Astrocyte (in vitro differentiated cells and primary cell): ENCODE measurements around the gene CDC6. TPM values are rescaled to one million over a fixed set of nuclear protein-coding genes. Genes with fewer than 3 reads are reported as not detected.

ENCODE experiments used
- DNase-seq: peaks from one replicate; pipeline ENCODE4 v3.0.0-alpha.2; 2010; ENCODE audit warnings: low read depth
- FAIRE-seq: peaks from 2 replicates; lab custom pipeline; 2011; peaks lifted over from hg19 to GRCh38; lab: Jason Lieb, UNC
- H2AFZ ChIP-seq: 2 replicates; pipeline ENCODE4 v1.6.0; 2012; ENCODE audit warnings: low read depth, low read length, inconsistent platforms
- H3K27ac ChIP-seq: 2 replicates; pipeline ENCODE4 v1.5.1; 2011; ENCODE audit warnings: low read depth, low read length, inconsistent platforms
- H3K27me3 ChIP-seq: 2 replicates; pipeline ENCODE4 v1.6.0; 2011; ENCODE audit warnings: low read length, inconsistent platforms; ENCODE audit not compliant: insufficient read depth
- H3K36me3 ChIP-seq: 2 replicates; pipeline ENCODE4 v1.5.1; 2011; ENCODE audit warnings: low read length, inconsistent platforms; ENCODE audit not compliant: insufficient read depth
- H3K4me1 ChIP-seq: 2 replicates; pipeline ENCODE4 v1.5.1; 2011; ENCODE audit warnings: low read length, inconsistent platforms; ENCODE audit not compliant: insufficient read depth
- H3K4me2 ChIP-seq: 2 replicates; pipeline ENCODE4 v1.6.0; 2012; ENCODE audit warnings: low read length, inconsistent platforms
- H3K4me3 ChIP-seq: 2 replicates; pipeline ENCODE4 v1.5.1; 2011; ENCODE audit warnings: low read depth, mild to moderate bottlenecking, low read length, inconsistent platforms; ENCODE audit not compliant: insufficient read depth
- H3K79me2 ChIP-seq: 2 replicates; pipeline ENCODE4 v1.6.0; 2012; ENCODE audit warnings: mild to moderate bottlenecking, low read length, inconsistent platforms; ENCODE audit not compliant: insufficient read depth
- H3K9ac ChIP-seq: 2 replicates; pipeline ENCODE4 v1.6.0; 2012; ENCODE audit warnings: mild to moderate bottlenecking, low read length, inconsistent platforms
- H3K9me3 ChIP-seq: 2 replicates; pipeline ENCODE4 v1.5.1; 2012; ENCODE audit warnings: low read depth, mild to moderate bottlenecking, low read length, inconsistent platforms; ENCODE audit not compliant: insufficient read depth
- H4K20me1 ChIP-seq: 2 replicates; pipeline ENCODE4 v1.6.0; 2012; ENCODE audit warnings: low read length, inconsistent platforms; ENCODE audit not compliant: insufficient read depth
- H3K27ac Mint-ChIP-seq: one replicate; pipeline ENCODE4 v1.8.0; 2021; ENCODE audit warnings: mild to moderate bottlenecking, mixed read lengths; ENCODE audit not compliant: unreplicated experiment
- H3K27me3 Mint-ChIP-seq: one replicate; pipeline ENCODE4 v1.8.0; 2021; ENCODE audit warnings: low read depth, mixed read lengths; ENCODE audit not compliant: unreplicated experiment
- H3K36me3 Mint-ChIP-seq: one replicate; pipeline ENCODE4 v1.8.0; 2021; ENCODE audit warnings: low read depth, mixed read lengths; ENCODE audit not compliant: unreplicated experiment
- H3K4me1 Mint-ChIP-seq: one replicate; pipeline ENCODE4 v1.8.0; 2021; ENCODE audit warnings: low read depth, mixed read lengths; ENCODE audit not compliant: unreplicated experiment
- H3K4me3 Mint-ChIP-seq: one replicate; pipeline ENCODE4 v1.8.0; 2021; ENCODE audit warnings: mild to moderate bottlenecking, moderate library complexity, mixed read lengths; ENCODE audit not compliant: unreplicated experiment
- H3K9me3 Mint-ChIP-seq: one replicate; pipeline ENCODE4 v1.8.0; 2021; ENCODE audit warnings: mild to moderate bottlenecking, mixed read lengths; ENCODE audit not compliant: unreplicated experiment
- EZH2 ChIP-seq: IDR thresholded peaks from 2 replicates; pipeline ENCODE4 v1.6.1; 2012; ENCODE audit warnings: mild to moderate bottlenecking, low read length, inconsistent platforms; ENCODE audit not compliant: insufficient read depth
- total RNA-seq: library from RNA; stranded (reverse); gene quantifications from 2 replicates; pipeline ENCODE4 v1.2.1, GENCODE V29; 2021
- TF ChIP-seq, protein P1 (sequence below): IDR thresholded peaks from 2 replicates; pipeline ENCODE4 v1.5.1; 2011; ENCODE audit warnings: low read depth, mild to moderate bottlenecking, inconsistent platforms, low read length, moderate library complexity; ENCODE audit not compliant: insufficient read depth

CDC6 gene
- total RNA-seq, 1 donor from 2014 or later: 14.4 TPM

DNA sequence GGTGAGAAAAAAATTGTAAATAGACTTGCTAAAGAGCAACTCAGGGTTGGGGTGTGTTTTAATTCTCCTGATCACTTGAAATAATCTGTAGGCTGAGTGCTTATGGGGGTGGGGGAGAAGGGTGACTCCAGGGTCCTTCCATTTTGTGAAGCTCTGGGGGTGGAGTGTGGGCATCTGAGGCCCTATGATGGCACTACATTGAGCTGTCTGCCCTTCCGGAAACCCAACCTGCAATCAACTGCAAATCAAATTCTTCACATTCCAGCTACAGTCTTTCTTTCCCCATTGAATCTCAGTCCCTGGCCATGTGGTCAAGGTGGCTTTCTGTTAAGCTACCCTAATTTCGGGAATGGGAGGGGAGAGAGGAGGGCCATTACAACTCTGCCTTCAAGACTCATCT is 6.0 kb upstream of the CDC6 start:
- H4K20me1 ChIP-seq: no peaks in the 10 kb centered on the region
- H3K36me3 ChIP-seq: peaks cover 15% of the 10 kb centered on the region
- H3K27ac ChIP-seq: no peak overlapping the region
- no peak for DNase-seq
- H3K4me3 Mint-ChIP-seq: no peak overlapping the region
- H3K9me3 Mint-ChIP-seq: no peaks in the 10 kb centered on the region
- no peaks in the 10 kb centered on the region for H3K27me3 ChIP-seq
- H3K27ac Mint-ChIP-seq: no peak overlapping the region
- no peak for FAIRE-seq
- H3K9me3 ChIP-seq: no peaks in the 10 kb centered on the region
- H3K9ac ChIP-seq: no peak overlapping the region
- H3K4me3 ChIP-seq: no peak overlapping the region
- TF ChIP-seq, protein P1, sequence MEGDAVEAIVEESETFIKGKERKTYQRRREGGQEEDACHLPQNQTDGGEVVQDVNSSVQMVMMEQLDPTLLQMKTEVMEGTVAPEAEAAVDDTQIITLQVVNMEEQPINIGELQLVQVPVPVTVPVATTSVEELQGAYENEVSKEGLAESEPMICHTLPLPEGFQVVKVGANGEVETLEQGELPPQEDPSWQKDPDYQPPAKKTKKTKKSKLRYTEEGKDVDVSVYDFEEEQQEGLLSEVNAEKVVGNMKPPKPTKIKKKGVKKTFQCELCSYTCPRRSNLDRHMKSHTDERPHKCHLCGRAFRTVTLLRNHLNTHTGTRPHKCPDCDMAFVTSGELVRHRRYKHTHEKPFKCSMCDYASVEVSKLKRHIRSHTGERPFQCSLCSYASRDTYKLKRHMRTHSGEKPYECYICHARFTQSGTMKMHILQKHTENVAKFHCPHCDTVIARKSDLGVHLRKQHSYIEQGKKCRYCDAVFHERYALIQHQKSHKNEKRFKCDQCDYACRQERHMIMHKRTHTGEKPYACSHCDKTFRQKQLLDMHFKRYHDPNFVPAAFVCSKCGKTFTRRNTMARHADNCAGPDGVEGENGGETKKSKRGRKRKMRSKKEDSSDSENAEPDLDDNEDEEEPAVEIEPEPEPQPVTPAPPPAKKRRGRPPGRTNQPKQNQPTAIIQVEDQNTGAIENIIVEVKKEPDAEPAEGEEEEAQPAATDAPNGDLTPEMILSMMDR: no peak
- no peak for TF ChIP-seq EZH2
- peaks cover 27% of the 10 kb centered on the region for H3K36me3 Mint-ChIP-seq
- H3K4me1 Mint-ChIP-seq: peaks cover 26% of the 10 kb centered on the region
- peaks cover 23% of the 10 kb centered on the region for H3K4me1 ChIP-seq
- H2AFZ ChIP-seq: no peak overlapping the region
- no peak overlapping the region for H3K4me2 ChIP-seq
- H3K27me3 Mint-ChIP-seq: no peaks in the 10 kb centered on the region
- no peaks in the 10 kb centered on the region for H3K79me2 ChIP-seq

DNA sequence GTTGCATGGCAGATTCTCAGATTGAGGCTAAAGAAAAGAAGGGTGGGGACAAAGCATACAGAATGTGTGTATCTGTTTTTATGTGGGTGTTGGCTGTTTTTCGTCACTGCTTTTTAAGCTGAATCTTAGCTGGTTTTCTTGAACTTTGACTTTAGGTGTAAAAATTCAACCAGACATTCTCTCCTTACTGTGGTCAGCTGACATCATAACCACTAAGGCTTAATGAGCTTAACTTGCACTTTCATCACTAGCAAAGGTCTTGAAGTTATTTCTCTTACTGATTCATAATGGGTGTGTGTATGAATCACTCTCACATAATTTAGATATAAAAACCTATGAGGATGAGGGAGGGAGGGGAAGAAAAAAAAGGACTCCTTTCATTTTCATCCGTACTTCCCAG is 4.0 kb upstream of the CDC6 start:
- TF ChIP-seq, protein P1: no peak
- TF ChIP-seq EZH2: no peak
- H3K4me3 ChIP-seq: peak overlapping the region; percentile 52
- peak overlapping the region; percentile 84 for H3K4me2 ChIP-seq
- peak overlapping the region; percentile 93 for H3K27ac ChIP-seq
- Mint-ChIP-seq H3K4me3 (no peak overlapping the region), H3K27ac (peak overlapping the region; percentile 79), H3K36me3 (peaks cover 20% of the 10 kb centered on the region), H3K4me1 (peaks cover 28% of the 10 kb centered on the region), H3K27me3 (no peaks in the 10 kb centered on the region), H3K9me3 (no peaks in the 10 kb centered on the region)
- peaks cover 5% of the 10 kb centered on the region for H3K36me3 ChIP-seq
- FAIRE-seq (peak; percentile 82), DNase-seq (peak; percentile 99)
- peak overlapping the region; percentile 79 for H3K9ac ChIP-seq
- no peaks in the 10 kb centered on the region for H3K27me3 ChIP-seq
- H3K4me1 ChIP-seq: peaks cover 30% of the 10 kb centered on the region
- H4K20me1 ChIP-seq: no peaks in the 10 kb centered on the region
- no peaks in the 10 kb centered on the region for H3K9me3 ChIP-seq
- H2AFZ ChIP-seq: no peak overlapping the region
- H3K79me2 ChIP-seq: peaks cover 3% of the 10 kb centered on the region

DNA sequence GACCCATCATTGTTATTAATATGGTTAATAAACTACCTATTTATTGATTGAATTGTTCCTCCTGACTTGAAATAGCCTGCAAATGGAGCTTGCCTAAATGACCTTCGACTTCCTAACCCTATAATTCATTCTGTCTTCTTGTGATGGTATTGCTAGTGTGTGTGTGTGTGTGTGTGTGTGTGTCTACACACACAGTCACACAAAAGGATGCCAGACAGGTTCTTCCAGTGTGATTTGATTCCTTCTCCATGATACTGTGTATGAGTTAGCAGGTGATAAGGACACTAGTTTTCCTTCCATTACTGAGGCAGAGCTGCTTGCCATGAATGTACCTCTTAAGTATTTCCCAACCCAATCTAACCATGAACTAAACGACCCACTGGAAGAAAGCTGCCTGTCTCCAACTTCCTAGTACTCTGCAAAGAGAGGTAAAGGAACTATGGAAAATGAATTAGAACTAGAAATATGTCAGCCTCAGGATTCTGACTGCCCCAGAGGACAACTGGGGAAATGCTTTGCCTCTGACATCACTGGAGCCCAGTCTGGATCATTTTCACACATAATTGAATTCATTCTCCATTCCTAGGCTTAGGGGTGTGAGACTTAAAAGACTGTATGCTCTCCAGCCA is 3.5 kb upstream of the CDC6 start:
- Histone ChIP-seq H3K27ac (peak overlapping the region; percentile 93), H3K4me2 (peak overlapping the region; percentile 84), H3K4me1 (peaks cover 30% of the 10 kb centered on the region), H2AFZ (no peak overlapping the region), H3K9me3 (no peaks in the 10 kb centered on the region), H3K9ac (peak overlapping the region; percentile 79), H3K36me3 (peaks cover 3% of the 10 kb centered on the region), H4K20me1 (no peaks in the 10 kb centered on the region), H3K27me3 (no peaks in the 10 kb centered on the region), H3K79me2 (peaks cover 7% of the 10 kb centered on the region), H3K4me3 (peak overlapping the region; percentile 52)
- H3K27me3 Mint-ChIP-seq: no peaks in the 10 kb centered on the region
- DNase-seq (peak; percentile 94), FAIRE-seq (no peak)
- peaks cover 20% of the 10 kb centered on the region for H3K36me3 Mint-ChIP-seq
- peak overlapping the region; percentile 79 for H3K27ac Mint-ChIP-seq
- no peaks in the 10 kb centered on the region for H3K9me3 Mint-ChIP-seq
- H3K4me1 Mint-ChIP-seq: peaks cover 28% of the 10 kb centered on the region
- TF ChIP-seq, protein P1: peak; percentile 47
- no peak for TF ChIP-seq EZH2
- no peak overlapping the region for H3K4me3 Mint-ChIP-seq
